ENCODE measurements around the gene TRAF2. TPM values are rescaled to one million over a fixed set of nuclear protein-coding genes. Genes with fewer than 3 reads are reported as not detected.
"Not testable (repeated sequence)": the region's sequence is repeated elsewhere in the genome, so short reads cannot be mapped to it uniquely, and the experiment has no call there.

The TRAF2 gene
- total and polyA plus RNA-seq, 2 of the 4 experiments (the other 2 are of a cell fraction): 6.6 to 12.0 TPM

GRCh38 chr9:136843159-136843800 is 43.0 kb upstream of the TRAF2 start:
- H2BK20ac ChIP-seq (ENCODE audit: low read depth, low read length); H3K9me3 ChIP-seq (ENCODE audit: control insufficient read depth, insufficient read depth, low read length); H2AFZ ChIP-seq (replicated peaks; ENCODE audit: low read length, poor library complexity); H4K5ac ChIP-seq (ENCODE audit: low read depth, low read length); ATAC-seq (ENCODE audit: low read depth); BruUV-seq (replicated peaks); H3K18ac ChIP-seq (ENCODE audit: low read depth, low read length); POLR2A ChIA-PET (ENCODE audit: unreplicated experiment); H2BK5ac ChIP-seq (ENCODE audit: low read depth, low read length, poor library complexity, severe bottlenecking); H3K9ac ChIP-seq (ENCODE audit: low read depth, low read length); H3K4me3 ChIP-seq (ENCODE audit: insufficient read depth, low read depth, low read length); H3K56ac ChIP-seq (ENCODE audit: extremely low read depth, insufficient read depth, low read length); H2BK15ac ChIP-seq (ENCODE audit: low read depth, low read length); DNase-seq; H4K91ac ChIP-seq (ENCODE audit: insufficient read depth, low read depth, low read length); H2BK120ac ChIP-seq (ENCODE audit: low read depth, low read length); H4K8ac ChIP-seq (ENCODE audit: low read depth in 2 of 2, low read length in 2 of 2); H3K9me1 ChIP-seq (ENCODE audit: insufficient read depth, low read length); H2AK5ac ChIP-seq (ENCODE audit: low read depth, low read length); H3K23ac ChIP-seq (ENCODE audit: low read depth, low read length); H3K4me2 ChIP-seq (ENCODE audit: low read depth, low read length); H2AK9ac ChIP-seq (replicated peaks; ENCODE audit: low read depth, low read length, poor library complexity); H3K27ac ChIP-seq (ENCODE audit: insufficient read depth, low read length); H3K4ac ChIP-seq (ENCODE audit: low read depth, low read length); H3K14ac ChIP-seq (replicated peaks; ENCODE audit: low read depth, low read length); in situ Hi-C loops (cut with MboI; ENCODE audit: low sequenced_read_pairs); dilution Hi-C loops (cut with HindIII; ENCODE audit: low sequenced_read_pairs, unreplicated experiment): not testable (repeated sequence)
- CTCF ChIA-PET: interaction anchor here (1.0 to 1.5 kb wide), 3 partner anchors 16 to 191 kb away, joined by 3 to 5 read pairs (median 4); no protein-coding TSS in a partner anchor
- intact Hi-C loops (cut with micrococcal nuclease): loop anchor here (1.0 kb wide), 1 partner anchor 192 kb away; no protein-coding TSS in a partner anchor
- H3K27me3 ChIP-seq (ENCODE audit: control insufficient read depth, insufficient read depth, low read length): peaks cover 22% of the 10 kb centered on the region
- peaks cover 11% of the 10 kb centered on the region for H3K36me3 ChIP-seq (ENCODE audit: control insufficient read depth, insufficient read depth, low read length)
- 60% methylated on average over 1 of the region's 21 CpGs; no CpG with 5 or more reads in 1 of the 2 experiments for WGBS, 2 experiments (ENCODE audit: extremely low coverage in 2 of 2, insufficient read length in 1 of 2)
- H3K79me1 ChIP-seq (ENCODE audit: low read depth in 1 of 2, low read length in 2 of 2): peaks cover 0 to 11% of the 10 kb centered on the region in 2 experiments; a peak in 1 of 4 replicates
- H4K20me1 ChIP-seq (ENCODE audit: insufficient read depth, low read length): peaks cover 25% of the 10 kb centered on the region
- peaks cover 11% of the 10 kb centered on the region for H3K4me1 ChIP-seq (ENCODE audit: control insufficient read depth, insufficient read depth, low read length)
